A549 (cell line): Measurements from ENCODE around the gene FGR. TPM values are rescaled to one million over a fixed set of nuclear protein-coding genes. Genes with fewer than 3 reads are reported as not detected.

Experiments
- ATAC-seq, 2 experiments: fragments of 200-7000 bp in 1 of 2; fragments of >200 bp in 1 of 2; cut with Nextera tagmentation in 1 of 2; cut with Tn5 transposase in 1 of 2; 3 replicates each; pipeline versions ENCODE4 v1.8.0 to v1.9.1; 2018 to 2020; ENCODE audit warnings: mild to moderate bottlenecking in 1 of 2, moderate library complexity in 1 of 2
- CTCF ChIA-PET: fragments of 300-600 bp; sonication (Branson Sonifier 250); formaldehyde crosslinking; extraction: SDS; loops from one replicate; lab custom pipeline; 2021; ENCODE audit warnings: antibody characterized with exemption, inconsistent platforms; lab: Yijun Ruan, JAX
- POLR2A ChIA-PET: fragments of 350-600 bp; formaldehyde crosslinking; extraction: SDS; loops from one replicate; lab custom pipeline; 2021; ENCODE audit warnings: antibody characterized with exemption, inconsistent platforms; lab: Yijun Ruan, JAX
- DNase-seq, 2 experiments: peaks; one replicate each; pipeline versions ENCODE4 v3.0.0 to v3.0.0-alpha.2; 2011 to 2016; ENCODE audit warnings: low read depth in 1 of 2, low spot score in 1 of 2
- FAIRE-seq: peaks from 2 replicates; lab custom pipeline; 2011; peaks lifted over from hg19 to GRCh38; lab: Jason Lieb, UNC
- H3K27ac ChIP-seq, 2 experiments: fragments of >200 bp; sonication (Bioruptor Twin); formaldehyde crosslinking; 3 replicates each; pipeline ENCODE4 v1.5.1; 2016 to 2017
- H3K4me1 ChIP-seq: fragments of >200 bp; sonication (Bioruptor Twin); formaldehyde crosslinking; 3 replicates; pipeline ENCODE4 v1.6.1; 2016
- H3K4me2 ChIP-seq: fragments of >200 bp; sonication (Bioruptor Twin); formaldehyde crosslinking; 3 replicates; pipeline ENCODE4 v1.6.1; 2016
- H3K4me3 ChIP-seq: fragments of >200 bp; sonication (Bioruptor Twin); formaldehyde crosslinking; 3 replicates; pipeline ENCODE4 v1.5.1; 2016
- H3K9me3 ChIP-seq: fragments of >200 bp; sonication (Bioruptor Twin); formaldehyde crosslinking; 3 replicates; pipeline ENCODE4 v1.6.1; 2016
- ATOH8 ChIP-seq: fragments of 250-450 bp; sonication (Bioruptor Pico); IDR thresholded peaks from 2 replicates; pipeline ENCODE4 v1.5.0; 2020; ENCODE audit warnings: low read depth, mild to moderate bottlenecking, moderate library complexity
- BCL3 ChIP-seq: fragments of >200 bp; sonication (Bioruptor Twin); formaldehyde crosslinking; IDR thresholded peaks from 3 replicates; pipeline ENCODE4 v1.6.1; 2016
- CBX8 ChIP-seq: fragments of 200-600 bp; sonication (generic); IDR thresholded peaks from 2 replicates; pipeline ENCODE4 v1.6.1; 2016
- E2F6 ChIP-seq: IDR thresholded peaks from 2 replicates; pipeline ENCODE4 v1.6.1; 2012; ENCODE audit warnings: low read depth, borderline replicate concordance
- EHF ChIP-seq: fragments of 250-450 bp; sonication (Bioruptor Pico); IDR thresholded peaks from 2 replicates; pipeline ENCODE4 v1.5.0; 2020; ENCODE audit warnings: mild to moderate bottlenecking
- FOXS1 ChIP-seq: fragments of 250-450 bp; sonication (Bioruptor Pico); IDR thresholded peaks from 2 replicates; pipeline ENCODE4 v1.5.0; 2020; ENCODE audit warnings: mild to moderate bottlenecking, moderate library complexity
- HMGXB4 ChIP-seq: fragments of 250-450 bp; sonication (Bioruptor Pico); IDR thresholded peaks from 2 replicates; pipeline ENCODE4 v1.5.0; 2021; ENCODE audit warnings: mild to moderate bottlenecking, moderate library complexity, borderline replicate concordance
- JUNB ChIP-seq: fragments of >200 bp; sonication (Bioruptor Twin); formaldehyde crosslinking; IDR thresholded peaks from 2 replicates; pipeline ENCODE4 v1.6.1; 2016
- KDM5A ChIP-seq: fragments of 200-600 bp; sonication (generic); IDR thresholded peaks from 2 replicates; pipeline ENCODE4 v1.6.1; 2016; ENCODE audit warnings: antibody characterized with exemption, mild to moderate bottlenecking
- NFE2L2 ChIP-seq: fragments of 150-350 bp; conservative IDR thresholded peaks from 2 replicates; pipeline ENCODE4 v1.6.1; 2014; ENCODE audit warnings: low read length
- RARB ChIP-seq: fragments of 250-450 bp; sonication (Bioruptor Pico); IDR thresholded peaks from 2 replicates; pipeline ENCODE4 v1.8.0; 2021; ENCODE audit warnings: mild to moderate bottlenecking, moderate library complexity
- REST ChIP-seq: fragments of 200-600 bp; sonication (generic); IDR thresholded peaks from 2 replicates; pipeline ENCODE4 v1.6.1; 2016; ENCODE audit warnings: antibody characterized with exemption, mild to moderate bottlenecking, moderate library complexity
- RFX5 ChIP-seq: fragments of 450-650 bp; IDR thresholded peaks from 2 replicates; pipeline ENCODE4 v1.7.1; 2014; ENCODE audit warnings: antibody characterized with exemption, mild to moderate bottlenecking, moderate library complexity
- RNF2 ChIP-seq: fragments of 200-600 bp; sonication (generic); IDR thresholded peaks from 2 replicates; pipeline ENCODE4 v1.6.1; 2016; ENCODE audit warnings: low read depth, mild to moderate bottlenecking, antibody characterized with exemption, moderate library complexity, borderline replicate concordance
- SMC3 ChIP-seq: fragments of >200 bp; sonication (Bioruptor Twin); formaldehyde crosslinking; IDR thresholded peaks from 3 replicates; pipeline ENCODE4 v1.6.1; 2018; ENCODE audit warnings: inconsistent platforms
- ZC3H11A ChIP-seq: fragments of 450-650 bp; IDR thresholded peaks from 2 replicates; pipeline ENCODE4 v1.6.1; 2014; ENCODE audit warnings: antibody characterized with exemption, mild to moderate bottlenecking
- WGBS: methylation state at CpG from one replicate; pipeline ENCODE4 v1.1.6; 2017; ENCODE audit errors: missing lambda C conversion rate; 5-methylcytosine and 5-hydroxymethylcytosine counted together
- polyA plus RNA-seq, 4 experiments: library from polyadenylated mRNA; depleted of rRNA in 3 of 4; stranded (reverse); fragments of >200 nt; fragmentation: RNase III in 1 of 4; extraction: RNeasy Plus Mini Kit Qiagen cat#74134 plus additional on column Dnase treatment in 1 of 4; gene quantifications; 2 replicates in 3 of 4; 3 replicates in 1 of 4; pipeline ENCODE4 v1.2.3, GENCODE V29; 2011 to 2017

The FGR gene
- polyA plus RNA-seq, 2 of the 4 experiments (the other 2 are of a cell fraction), result not detected

GRCh38 chr1:27590917-27591508 is 44.0 kb downstream of the FGR start:
- peak; percentile 14 to 43; a peak in 3 of 6 replicates for ATAC-seq
- WGBS, result 38% methylated on average over 1 of the region's 5 CpGs
- H3K4me2 ChIP-seq, result peak overlapping the region; percentile 60

GRCh38 chr1:27589841-27590426 is 45.1 kb downstream of the FGR start:
- DNase-seq (peak in 1 of 2 experiments; percentile 49), FAIRE-seq (no peak), ATAC-seq (peak; percentile 45 to 66; a peak in 4 of 6 replicates)
- no peak overlapping the region for H3K4me3 ChIP-seq
- TF ChIP-seq ZC3H11A, result no peak
- WGBS, result 92% methylated on average over 2 of the region's 13 CpGs
- peak overlapping the region; percentile 59 to 84; a peak in 5 of 6 replicates for H3K27ac ChIP-seq
- ChIA-PET POLR2A (no interaction called here), CTCF (interaction anchor here (1.5 to 23.7 kb wide), 4 partner anchors 11 to 33 kb away, joined by 3 to 314 read pairs (median 8); no protein-coding TSS in a partner anchor)
- H3K4me1 ChIP-seq, result peaks cover 38% of the 10 kb centered on the region
- peak overlapping the region; percentile 60 for H3K4me2 ChIP-seq
- no peaks in the 10 kb centered on the region for H3K9me3 ChIP-seq

More at GRCh38 chr1:27590917-27591508, 44.0 kb downstream of the FGR start:
- POLR2A ChIA-PET, result no interaction called here
- Histone ChIP-seq H3K4me1 (peaks cover 48% of the 10 kb centered on the region), H3K9me3 (no peaks in the 10 kb centered on the region), H3K27ac (peak overlapping the region; percentile 59 to 84; a peak in 4 of 6 replicates), H3K4me3 (no peak overlapping the region)
- FAIRE-seq (no peak), DNase-seq (no peak)
- TF ChIP-seq RFX5 (peak; percentile 89), SMC3 (no peak)
- CTCF ChIA-PET, result interaction anchor here (0.6 to 23.7 kb wide), 8 partner anchors 10 to 188 kb away, joined by 3 to 314 read pairs (median 4); no protein-coding TSS in a partner anchor

- WGBS, result 84% methylated on average over 6 of the region's 6 CpGs
- CTCF ChIA-PET, result interaction anchor here (1.7 kb wide), 1 partner anchor 33 kb away, joined by 6 read pairs; no protein-coding TSS in a partner anchor
- DNase-seq, result no peak
- TF ChIP-seq ATOH8 (CRISPR knock-in tag) (no peak), BCL3 (no peak), KDM5A (no peak), NFE2L2 (no peak), RARB (CRISPR knock-in tag) (no peak)
- TF ChIP-seq, all 56 proteins: peak for 0
- FAIRE-seq (no peak), ATAC-seq (no peak)
- H3K9me3 ChIP-seq, result no peaks in the 10 kb centered on the region
- peak overlapping the region; percentile 60 for H3K4me2 ChIP-seq
- no peak overlapping the region for H3K4me3 ChIP-seq
- POLR2A ChIA-PET, result no interaction called here
- H3K27ac ChIP-seq, result peak overlapping the region; percentile 59 to 84; a peak in 5 of 6 replicates
- H3K4me1 ChIP-seq, result peaks cover 33% of the 10 kb centered on the region
Observed at GRCh38 chr1:27589441-27589840, 45.5 kb downstream of the FGR start.

GRCh38 chr1:27588256-27589232 is 46.4 kb downstream of the FGR start:
- TF ChIP-seq REST, result no peak
- TF ChIP-seq E2F6, result no peak
- no peak for TF ChIP-seq RNF2
- TF ChIP-seq JUNB, result no peak
- no peak for TF ChIP-seq FOXS1 (CRISPR knock-in tag)
- no peak for TF ChIP-seq EHF (CRISPR knock-in tag)
- no peak for TF ChIP-seq HMGXB4 (CRISPR knock-in tag)
- TF ChIP-seq CBX8, result no peak
- TF ChIP-seq, all 56 proteins: peak for 0
- no peak for FAIRE-seq
- ChIA-PET POLR2A (no interaction called here), CTCF (interaction anchor here (1.5 kb wide), 1 partner anchor 12 kb away, joined by 7 read pairs; no protein-coding TSS in a partner anchor)
- Histone ChIP-seq H3K4me1 (peaks cover 31% of the 10 kb centered on the region), H3K4me3 (no peak overlapping the region), H3K9me3 (no peaks in the 10 kb centered on the region), H3K4me2 (no peak overlapping the region), H3K27ac (peak overlapping the region in 1 of 2 experiments; percentile 84; a peak in 2 of 6 replicates)
- no peak for DNase-seq
- WGBS, result 91% methylated on average over 12 of the region's 12 CpGs
- no peak for ATAC-seq
